IMR-90 (cell line): Measurements from ENCODE around the gene DAGLA. TPM values are rescaled to one million over a fixed set of nuclear protein-coding genes. Genes with fewer than 3 reads are reported as not detected.

Source experiments
- ATAC-seq: fragments of 200-7000 bp; cut with Tn5 transposase; 2 replicates; pipeline ENCODE4 v1.9.1; 2020; ENCODE audit warnings: low read depth, mild to moderate bottlenecking, moderate library complexity
- BruUV-seq: library from RNA; stranded (reverse); fragments of 400-500 nt; replicated peaks from 2 replicates; lab custom pipeline; 2021; lab: Mats Ljungman, UMichigan
- CTCF ChIA-PET: fragments of 300-600 bp; formaldehyde crosslinking; extraction: SDS; loops from one replicate; lab custom pipeline; 2021; ENCODE audit warnings: antibody characterized with exemption; lab: Yijun Ruan, JAX
- POLR2A ChIA-PET: fragments of 300-600 bp; sonication (Branson Sonifier 250); formaldehyde crosslinking; loops from one replicate; lab custom pipeline; 2022; ENCODE audit warnings: antibody characterized with exemption; ENCODE audit not compliant: unreplicated experiment; lab: Charles Lee
- DNase-seq: peaks from one replicate; pipeline ENCODE4 v3.0.0; 2013
- H2AFZ ChIP-seq: replicated peaks from 2 replicates; pipeline ENCODE3; 2013; ENCODE audit warnings: low read length, mild to moderate bottlenecking; ENCODE audit not compliant: poor library complexity
- H2AK5ac ChIP-seq: 2 replicates; pipeline ENCODE4 v1.6.1; 2013; ENCODE audit warnings: low read depth, low read length, inconsistent platforms
- H2AK9ac ChIP-seq: replicated peaks from 2 replicates; pipeline ENCODE3; 2013; ENCODE audit warnings: mild to moderate bottlenecking, low read depth, low read length, moderate library complexity; ENCODE audit not compliant: poor library complexity
- H2BK120ac ChIP-seq: 2 replicates; pipeline ENCODE4 v1.6.1; 2013; ENCODE audit warnings: low read depth, low read length, inconsistent platforms
- H2BK15ac ChIP-seq: 3 replicates; pipeline ENCODE4 v1.6.1; 2013; ENCODE audit warnings: low read depth, low read length, inconsistent platforms
- H2BK20ac ChIP-seq: 2 replicates; pipeline ENCODE4 v1.6.1; 2013; ENCODE audit warnings: low read depth, mild to moderate bottlenecking, inconsistent platforms, low read length, moderate library complexity
- H2BK5ac ChIP-seq: 2 replicates; pipeline ENCODE4 v1.6.1; 2013; ENCODE audit warnings: mild to moderate bottlenecking, low read depth, low read length, inconsistent platforms; ENCODE audit not compliant: poor library complexity, severe bottlenecking
- H3K14ac ChIP-seq: replicated peaks from 2 replicates; pipeline ENCODE4 v1.6.1; 2013; ENCODE audit warnings: low read depth, low read length, inconsistent platforms
- H3K18ac ChIP-seq: 2 replicates; pipeline ENCODE4 v1.6.1; 2013; ENCODE audit warnings: low read depth, low read length, control low read depth
- H3K23ac ChIP-seq: 2 replicates; pipeline ENCODE4 v1.6.1; 2013; ENCODE audit warnings: low read depth, low read length, inconsistent platforms
- H3K27ac ChIP-seq: 2 replicates; pipeline ENCODE4 v1.5.1; 2013; ENCODE audit warnings: mild to moderate bottlenecking, control low read depth, low read length; ENCODE audit not compliant: insufficient read depth
- H3K27me3 ChIP-seq: 2 replicates; pipeline ENCODE4 v1.6.1; 2013; ENCODE audit warnings: low read length; ENCODE audit not compliant: control insufficient read depth, insufficient read depth
- H3K36me3 ChIP-seq: 2 replicates; pipeline ENCODE4 v1.6.1; 2013; ENCODE audit warnings: low read length, mixed read lengths; ENCODE audit not compliant: control insufficient read depth, insufficient read depth
- H3K4ac ChIP-seq: 2 replicates; pipeline ENCODE4 v1.6.1; 2013; ENCODE audit warnings: low read depth, low read length, inconsistent platforms
- H3K4me1 ChIP-seq: 2 replicates; pipeline ENCODE4 v1.6.1; 2013; ENCODE audit warnings: low read length, mixed read lengths; ENCODE audit not compliant: control insufficient read depth, insufficient read depth
- H3K4me2 ChIP-seq: 2 replicates; pipeline ENCODE4 v1.6.1; 2013; ENCODE audit warnings: low read depth, mild to moderate bottlenecking, control low read depth, low read length, moderate library complexity
- H3K4me3 ChIP-seq: 2 replicates; pipeline ENCODE4 v1.5.1; 2013; ENCODE audit warnings: low read depth, mild to moderate bottlenecking, control low read depth, low read length, moderate library complexity; ENCODE audit not compliant: insufficient read depth
- H3K56ac ChIP-seq: 2 replicates; pipeline ENCODE4 v1.6.1; 2013; ENCODE audit warnings: low read length, inconsistent platforms; ENCODE audit not compliant: insufficient read depth; ENCODE audit errors: extremely low read depth
- H3K79me1 ChIP-seq, 2 experiments: 2 replicates each; pipeline ENCODE4 v1.6.1; 2013; ENCODE audit warnings: low read length in 2 of 2, inconsistent platforms in 1 of 2, low read depth in 1 of 2
- H3K9ac ChIP-seq: 2 replicates; pipeline ENCODE4 v1.6.1; 2013; ENCODE audit warnings: low read depth, low read length, control low read depth
- H3K9me1 ChIP-seq: 2 replicates; pipeline ENCODE4 v1.6.1; 2013; ENCODE audit warnings: low read length, inconsistent platforms; ENCODE audit not compliant: insufficient read depth
- H3K9me3 ChIP-seq: 2 replicates; pipeline ENCODE4 v1.6.1; 2013; ENCODE audit warnings: low read length; ENCODE audit not compliant: control insufficient read depth, insufficient read depth
- H4K20me1 ChIP-seq: 2 replicates; pipeline ENCODE4 v1.6.1; 2013; ENCODE audit warnings: low read length, inconsistent platforms; ENCODE audit not compliant: insufficient read depth
- H4K5ac ChIP-seq: 2 replicates; pipeline ENCODE4 v1.6.1; 2013; ENCODE audit warnings: mild to moderate bottlenecking, low read depth, low read length, control low read depth
- H4K8ac ChIP-seq, 2 experiments: 2 replicates each; pipeline ENCODE4 v1.6.1; 2013; ENCODE audit warnings: low read depth in 2 of 2, low read length in 2 of 2, control low read depth in 1 of 2, inconsistent platforms in 1 of 2
- H4K91ac ChIP-seq: 2 replicates; pipeline ENCODE4 v1.6.1; 2013; ENCODE audit warnings: low read depth, low read length, inconsistent platforms; ENCODE audit not compliant: insufficient read depth
- WGBS, 2 experiments: methylation state at CpG; one replicate each; pipeline versions ENCODE4 v1.1.5 to v1.1.7; 2013; ENCODE audit warnings: missing lambda C conversion rate in 2 of 2; ENCODE audit not compliant: insufficient read length in 1 of 2; ENCODE audit errors: extremely low coverage in 2 of 2; 5-methylcytosine and 5-hydroxymethylcytosine counted together
- dilution Hi-C: fragments of 300-500 bp; cut with HindIII; formaldehyde crosslinking; loops from one replicate; pipeline ENCODE4 v1.14.3; 2018; ENCODE audit warnings: low sequenced_read_pairs; ENCODE audit not compliant: unreplicated experiment
- in situ Hi-C: fragments of 300-500 bp; cut with MboI; formaldehyde crosslinking; loops from 3 replicates; pipeline ENCODE4 v1.14.3; 2019; ENCODE audit warnings: low sequenced_read_pairs, inconsistent platforms, mixed read lengths
- intact Hi-C: fragments of 100-400 bp; cut with micrococcal nuclease; formaldehyde crosslinking; loops from 2 replicates; pipeline ENCODE4 v1.10.0; 2022
- polyA plus RNA-seq, 3 experiments: library from polyadenylated mRNA; depleted of rRNA; stranded (reverse); fragments of >200 nt; gene quantifications; 2 replicates each; pipeline ENCODE4 v1.2.3, GENCODE V29; 2012; ENCODE audit warnings: low replicate concordance in 1 of 3
- total RNA-seq: library from RNA; depleted of rRNA; stranded (reverse); fragments of >200 nt; gene quantifications from 2 replicates; pipeline ENCODE4 v1.2.3, GENCODE V29; 2012
- TF ChIP-seq, protein P1 (sequence below): fragments of 150-350 bp; IDR thresholded peaks from 2 replicates; pipeline ENCODE4 v1.6.1; 2017; ENCODE audit warnings: mild to moderate bottlenecking, antibody characterized with exemption, low read length, low read depth

The DAGLA gene
- total and polyA plus RNA-seq, 2 of the 4 experiments (the other 2 are of a cell fraction): 0.90 to 3.8 TPM

DNA sequence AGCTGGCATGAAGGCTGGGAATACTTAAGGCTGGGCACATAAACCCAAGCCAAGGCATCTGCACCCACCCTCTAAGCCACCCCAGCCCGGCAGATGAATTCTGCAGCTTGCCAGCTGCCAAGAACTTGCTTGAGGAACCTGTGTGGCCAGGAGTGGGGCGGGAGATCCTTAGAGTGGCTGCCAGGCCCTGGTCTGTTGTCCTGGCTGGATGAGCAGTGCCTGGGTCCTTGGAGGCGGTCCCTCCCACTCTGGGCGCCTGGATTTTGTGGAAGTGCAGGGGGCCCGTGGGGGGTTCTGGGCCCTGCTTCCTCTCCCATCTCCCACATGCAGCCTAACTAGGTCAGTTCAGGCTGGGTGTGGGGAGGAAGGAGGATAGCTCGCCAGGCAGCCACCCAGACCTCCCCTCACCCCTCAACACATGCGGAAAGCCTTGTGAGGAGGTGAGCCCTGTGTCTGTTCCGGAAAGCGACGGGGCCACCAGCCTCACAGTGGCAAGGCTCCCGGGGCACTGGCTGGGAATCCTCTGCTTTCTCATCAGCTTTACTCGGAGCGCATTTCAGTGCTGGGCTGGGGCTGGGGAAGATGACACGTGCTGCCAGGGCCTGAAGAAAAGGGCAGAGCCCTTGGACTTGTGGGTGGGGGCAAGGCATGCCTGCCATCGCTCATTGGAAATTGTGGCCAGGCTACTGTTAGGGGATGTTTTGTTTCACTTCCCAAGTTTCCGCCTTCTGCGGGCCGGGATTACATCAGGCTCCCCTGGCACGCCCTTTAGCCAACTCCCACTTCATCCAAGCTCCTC, 8.4 kb downstream of the DAGLA start:
- no peak overlapping the region for H4K8ac ChIP-seq
- no peak overlapping the region for H3K14ac ChIP-seq
- in situ Hi-C loops: no loop called here
- no peak overlapping the region for H4K91ac ChIP-seq
- no peak overlapping the region for H3K9ac ChIP-seq
- H2BK20ac ChIP-seq: no peak overlapping the region
- H3K9me3 ChIP-seq: no peaks in the 10 kb centered on the region
- H3K23ac ChIP-seq: no peak overlapping the region
- BruUV-seq: no TSS peak
- TF ChIP-seq, protein P1, sequence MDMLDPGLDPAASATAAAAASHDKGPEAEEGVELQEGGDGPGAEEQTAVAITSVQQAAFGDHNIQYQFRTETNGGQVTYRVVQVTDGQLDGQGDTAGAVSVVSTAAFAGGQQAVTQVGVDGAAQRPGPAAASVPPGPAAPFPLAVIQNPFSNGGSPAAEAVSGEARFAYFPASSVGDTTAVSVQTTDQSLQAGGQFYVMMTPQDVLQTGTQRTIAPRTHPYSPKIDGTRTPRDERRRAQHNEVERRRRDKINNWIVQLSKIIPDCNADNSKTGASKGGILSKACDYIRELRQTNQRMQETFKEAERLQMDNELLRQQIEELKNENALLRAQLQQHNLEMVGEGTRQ: no peak
- H3K18ac ChIP-seq: no peak overlapping the region
- no peak overlapping the region for H2AFZ ChIP-seq
- no peak overlapping the region for H3K4me3 ChIP-seq
- H3K79me1 ChIP-seq: no peaks in the 10 kb centered on the region
- H3K27ac ChIP-seq: no peak overlapping the region
- no peak overlapping the region for H2BK5ac ChIP-seq
- POLR2A ChIA-PET: no interaction called here
- no peaks in the 10 kb centered on the region for H3K9me1 ChIP-seq
- DNase-seq (no peak), ATAC-seq (no peak)
- H2BK15ac ChIP-seq: no peak overlapping the region
- H2AK5ac ChIP-seq: no peak overlapping the region
- no peak overlapping the region for H2AK9ac ChIP-seq
- H3K36me3 ChIP-seq: no peaks in the 10 kb centered on the region
- H3K4me1 ChIP-seq: peaks cover 1% of the 10 kb centered on the region; the same call in 1 of the 2 replicates
- no peak overlapping the region for H2BK120ac ChIP-seq
- no peak overlapping the region for H3K4me2 ChIP-seq
- H3K27me3 ChIP-seq: peaks cover 43% of the 10 kb centered on the region
- H3K4ac ChIP-seq: no peak overlapping the region
- H4K5ac ChIP-seq: no peak overlapping the region
- H4K20me1 ChIP-seq: no peaks in the 10 kb centered on the region
- intact Hi-C loops: no loop called here
- 71% methylated on average over 10 of the region's 19 CpGs; no CpG with 5 or more reads in 1 of the 2 experiments for WGBS, 2 experiments
- H3K56ac ChIP-seq: no peak overlapping the region
- CTCF ChIA-PET: interaction anchor here (1.3 kb wide), 1 partner anchor 45 kb away, joined by 4 read pairs; no protein-coding TSS in a partner anchor
- dilution Hi-C loops: no loop called here
